Measurements from ENCODE around the gene TEX48.

DNA sequence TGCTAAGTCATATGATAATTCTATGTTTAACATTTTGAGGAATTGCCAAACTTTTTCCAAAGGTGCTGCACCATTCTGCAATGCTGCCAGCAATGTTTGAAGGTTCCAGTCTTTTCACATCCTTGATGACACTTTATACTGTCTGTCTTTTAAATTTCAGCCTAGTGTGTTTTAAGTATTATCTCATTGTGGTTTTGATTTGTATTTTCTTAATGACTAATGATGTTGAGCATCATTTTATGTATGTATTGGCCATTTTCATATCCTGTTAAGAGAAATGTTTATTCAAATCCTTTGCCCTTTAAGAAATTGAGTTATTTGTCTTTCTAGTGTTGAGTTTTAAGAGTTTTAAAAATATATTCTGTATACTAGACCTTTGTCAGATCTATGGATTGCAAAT is 5.0 kb upstream of the TEX48 start:
- TF ChIP-seq CTCF (IDR thresholded peaks at IDR 0.05) (no peak), EZH2 (IDR thresholded peaks at IDR 0.05; ENCODE audit: borderline replicate concordance, insufficient read depth, low read depth, low read length, poor library complexity, severe bottlenecking) (no peak)
